GM23338 (cell line): ENCODE measurements around the gene MCUR1. TPM values are rescaled to one million over a fixed set of nuclear protein-coding genes. Genes with fewer than 3 reads are reported as not detected.

Source experiments
- ATAC-seq: fragments of 200-7000 bp; cut with Tn5 transposase; 3 replicates; pipeline ENCODE4 v1.9.1; 2020
- DNase-seq: peaks from one replicate; pipeline ENCODE4 v3.0.0-alpha.2; 2015; ENCODE audit warnings: low spot score
- H2AFZ ChIP-seq: fragments of 200-600 bp; sonication (generic); 2 replicates; pipeline ENCODE4 v1.8.0; 2016; ENCODE audit warnings: antibody characterized with exemption, mild to moderate bottlenecking, moderate library complexity
- H3F3A ChIP-seq: fragments of 200-600 bp; sonication (generic); replicated peaks from 2 replicates; pipeline ENCODE4 v1.8.0; 2017; ENCODE audit warnings: antibody characterized with exemption, mixed run types, low read depth
- H3K27ac ChIP-seq: fragments of 200-600 bp; sonication (generic); 2 replicates; pipeline ENCODE4 v1.6.1; 2016; ENCODE audit warnings: low read depth
- H3K27me3 ChIP-seq: fragments of 200-600 bp; sonication (generic); 2 replicates; pipeline ENCODE4 v1.8.0; 2016; ENCODE audit warnings: mild to moderate bottlenecking, mixed run types, moderate library complexity; ENCODE audit not compliant: insufficient read depth
- H3K36me3 ChIP-seq: fragments of 200-600 bp; sonication (generic); 2 replicates; pipeline ENCODE4 v1.8.0; 2016; ENCODE audit warnings: mild to moderate bottlenecking; ENCODE audit not compliant: insufficient read depth
- H3K4me1 ChIP-seq: fragments of 200-600 bp; sonication (generic); 2 replicates; pipeline ENCODE4 v1.8.0; 2016; ENCODE audit warnings: mild to moderate bottlenecking, moderate library complexity; ENCODE audit not compliant: insufficient read depth
- H3K4me2 ChIP-seq: fragments of 200-600 bp; sonication (generic); 2 replicates; pipeline ENCODE4 v1.7.1; 2017; ENCODE audit warnings: mixed run types
- H3K4me3 ChIP-seq: fragments of 200-600 bp; sonication (generic); 2 replicates; pipeline ENCODE4 v1.6.1; 2016; ENCODE audit warnings: mixed run types
- H3K79me2 ChIP-seq: fragments of 200-600 bp; sonication (generic); replicated peaks from 2 replicates; pipeline ENCODE4 v1.8.0; 2017; ENCODE audit warnings: mild to moderate bottlenecking; ENCODE audit not compliant: insufficient read depth
- H3K9me2 ChIP-seq: fragments of 200-600 bp; sonication (generic); 2 replicates; pipeline ENCODE4 v1.8.0; 2017; ENCODE audit not compliant: insufficient read depth
- H4K20me1 ChIP-seq: fragments of 200-600 bp; sonication (generic); replicated peaks from 2 replicates; pipeline ENCODE4 v1.8.0; 2017; ENCODE audit warnings: mild to moderate bottlenecking; ENCODE audit not compliant: insufficient read depth
- H3K27ac Mint-ChIP-seq: 2 replicates; pipeline ENCODE4 v1.8.0; 2020; ENCODE audit warnings: inconsistent platforms, mild to moderate bottlenecking, moderate library complexity, mixed read lengths
- H3K27me3 Mint-ChIP-seq: 3 replicates; pipeline ENCODE4 v1.8.0; 2022; ENCODE audit warnings: low read depth, mild to moderate bottlenecking, moderate library complexity, mixed read lengths, inconsistent platforms; ENCODE audit not compliant: insufficient read depth, poor library complexity
- H3K36me3 Mint-ChIP-seq: 3 replicates; pipeline ENCODE4 v1.8.0; 2021; ENCODE audit warnings: low read depth, mild to moderate bottlenecking, inconsistent platforms, moderate library complexity, mixed read lengths
- H3K4me1 Mint-ChIP-seq: 3 replicates; pipeline ENCODE4 v1.8.0; 2020; ENCODE audit warnings: mild to moderate bottlenecking, inconsistent platforms, mixed read lengths
- H3K4me3 Mint-ChIP-seq: 3 replicates; pipeline ENCODE4 v1.8.0; 2021; ENCODE audit warnings: moderate library complexity, mild to moderate bottlenecking, inconsistent platforms, mixed read lengths
- H3K9me3 Mint-ChIP-seq: 3 replicates; pipeline ENCODE4 v1.8.0; 2020; ENCODE audit warnings: moderate library complexity, mild to moderate bottlenecking, inconsistent platforms, mixed read lengths
- CREB1 ChIP-seq: fragments of 250-450 bp; sonication (Bioruptor Pico); IDR thresholded peaks from 2 replicates; pipeline ENCODE4 v1.5.0; 2020; ENCODE audit warnings: low read depth, mild to moderate bottlenecking, moderate library complexity
- CTCF ChIP-seq, 2 experiments: fragments of 200-600 bp in 1 of 2; sonication (generic) in 1 of 2; conservative IDR thresholded peaks; 2 replicates each; pipeline versions ENCODE4 v1.5.1 to v1.6.1; 2016 to 2017; ENCODE audit warnings: antibody characterized with exemption in 2 of 2, low read depth in 2 of 2, mild to moderate bottlenecking in 2 of 2, moderate library complexity in 1 of 2
- EZH2 ChIP-seq: fragments of 200-600 bp; sonication (generic); IDR thresholded peaks from one replicate; pipeline ENCODE4 v1.8.0; 2017; ENCODE audit warnings: antibody characterized with exemption, mild to moderate bottlenecking, low read depth; ENCODE audit not compliant: unreplicated experiment
- EZH2phosphoT487 ChIP-seq: fragments of 200-600 bp; sonication (generic); IDR thresholded peaks from one replicate; pipeline ENCODE4 v1.8.1; 2018; ENCODE audit warnings: antibody characterized with exemption; ENCODE audit not compliant: unreplicated experiment
- JUNB ChIP-seq: IDR thresholded peaks from one replicate; pipeline ENCODE4 v1.6.1; 2016; ENCODE audit warnings: antibody characterized with exemption; ENCODE audit not compliant: unreplicated experiment
- POLR2AphosphoS5 ChIP-seq: IDR thresholded peaks from 2 replicates; pipeline ENCODE4 v1.6.1; 2016; ENCODE audit warnings: antibody characterized with exemption, low read depth
- REST ChIP-seq: IDR thresholded peaks from one replicate; pipeline ENCODE4 v1.6.1; 2018; ENCODE audit warnings: antibody characterized with exemption; ENCODE audit not compliant: unreplicated experiment
- STAT1 ChIP-seq: IDR thresholded peaks from one replicate; pipeline ENCODE4 v1.6.1; 2016; ENCODE audit warnings: antibody characterized with exemption; ENCODE audit not compliant: unreplicated experiment
- ZNF114 ChIP-seq: fragments of 250-450 bp; sonication (Bioruptor Pico); IDR thresholded peaks from 2 replicates; pipeline ENCODE4 v1.5.0; 2020; ENCODE audit warnings: mild to moderate bottlenecking, moderate library complexity
- ZNF331 ChIP-seq: fragments of 250-450 bp; sonication (Bioruptor Pico); IDR thresholded peaks from 2 replicates; pipeline ENCODE4 v1.5.0; 2020; ENCODE audit warnings: low read depth, mild to moderate bottlenecking, moderate library complexity
- ZNF462 ChIP-seq: fragments of 250-450 bp; sonication (Bioruptor Pico); IDR thresholded peaks from 2 replicates; pipeline ENCODE4 v1.5.0; 2020; ENCODE audit warnings: mild to moderate bottlenecking, moderate library complexity
- polyA plus RNA-seq: library from polyadenylated mRNA; unstranded; fragments of >200 nt; fragmentation: Nextera tagmentation; extraction: Ambion mirVana; gene quantifications from 2 replicates; pipeline ENCODE4 v1.2.1, GENCODE V29; 2016
- total RNA-seq: library from RNA; depleted of rRNA; stranded (reverse); fragments of >200 nt; shearing (Covaris generic); gene quantifications from 2 replicates; pipeline ENCODE4 v1.2.3, GENCODE V29; 2014

The MCUR1 gene
- total and polyA plus RNA-seq, 2 experiments from 2014 or later, result 21.0 to 65.3 TPM

GRCh38 chr6:13841936-13842335 lies 27.6 kb upstream of the MCUR1 start:
- H3F3A ChIP-seq, result no peaks in the 10 kb centered on the region
- no peaks in the 10 kb centered on the region for H3K36me3 ChIP-seq
- H2AFZ ChIP-seq, result peak overlapping the region; percentile 12; the same call in 1 of the 2 replicates
- no peaks in the 10 kb centered on the region for H3K79me2 ChIP-seq
- H4K20me1 ChIP-seq, result no peaks in the 10 kb centered on the region
- peaks cover 17% of the 10 kb centered on the region for H3K4me1 Mint-ChIP-seq
- DNase-seq (no peak), ATAC-seq (peak; percentile 20)
- TF ChIP-seq POLR2AphosphoS5, result no peak
- TF ChIP-seq CREB1, result no peak
- no peak for TF ChIP-seq ZNF114
- no peak for TF ChIP-seq STAT1
- no peak for TF ChIP-seq EZH2phosphoT487
- TF ChIP-seq ZNF331, result no peak
- no peak for TF ChIP-seq EZH2
- TF ChIP-seq CTCF (conservative IDR thresholded peaks at IDR 0.05; ENCODE audit: low read depth in 2 of 2), result no peak
- TF ChIP-seq REST, result no peak
- H3K4me3 Mint-ChIP-seq, result no peak overlapping the region
- H3K27ac Mint-ChIP-seq, result no peak overlapping the region
- no peaks in the 10 kb centered on the region for H3K27me3 ChIP-seq
- H3K9me3 Mint-ChIP-seq, result no peaks in the 10 kb centered on the region
- no peak overlapping the region for H3K4me3 ChIP-seq
- H3K4me1 ChIP-seq, result peaks cover 9% of the 10 kb centered on the region
- no peaks in the 10 kb centered on the region for H3K36me3 Mint-ChIP-seq
- no peak overlapping the region for H3K4me2 ChIP-seq
- H3K9me2 ChIP-seq, result no peaks in the 10 kb centered on the region
- H3K27ac ChIP-seq, result no peak overlapping the region
- peaks cover 6% of the 10 kb centered on the region for H3K27me3 Mint-ChIP-seq

- Histone ChIP-seq H4K20me1 (no peaks in the 10 kb centered on the region), H3K36me3 (no peaks in the 10 kb centered on the region), H3K27me3 (no peaks in the 10 kb centered on the region), H3K9me2 (no peaks in the 10 kb centered on the region), H3K79me2 (no peaks in the 10 kb centered on the region), H3K27ac (no peak overlapping the region), H2AFZ (peak overlapping the region; percentile 93), H3F3A (no peaks in the 10 kb centered on the region), H3K4me2 (no peak overlapping the region), H3K4me3 (no peak overlapping the region), H3K4me1 (peaks cover 9% of the 10 kb centered on the region)
- ATAC-seq (no peak), DNase-seq (no peak)
- Mint-ChIP-seq H3K36me3 (no peaks in the 10 kb centered on the region), H3K4me3 (no peak overlapping the region), H3K27me3 (peaks cover 2% of the 10 kb centered on the region), H3K9me3 (no peaks in the 10 kb centered on the region; the same call in 2 of the 3 replicates), H3K4me1 (peaks cover 14% of the 10 kb centered on the region), H3K27ac (no peak overlapping the region)
- no peak for TF ChIP-seq JUNB
- no peak for TF ChIP-seq ZNF462
- no peak for TF ChIP-seq EZH2phosphoT487
Measured at GRCh38 chr6:13838616-13839015, 24.3 kb upstream of the MCUR1 start.
